Measurements from ENCODE around the gene PXN. TPM values are rescaled to one million over a fixed set of nuclear protein-coding genes. Genes with fewer than 3 reads are reported as not detected.

PXN gene
- total RNA-seq = 197 TPM in 2 replicates

DNA sequence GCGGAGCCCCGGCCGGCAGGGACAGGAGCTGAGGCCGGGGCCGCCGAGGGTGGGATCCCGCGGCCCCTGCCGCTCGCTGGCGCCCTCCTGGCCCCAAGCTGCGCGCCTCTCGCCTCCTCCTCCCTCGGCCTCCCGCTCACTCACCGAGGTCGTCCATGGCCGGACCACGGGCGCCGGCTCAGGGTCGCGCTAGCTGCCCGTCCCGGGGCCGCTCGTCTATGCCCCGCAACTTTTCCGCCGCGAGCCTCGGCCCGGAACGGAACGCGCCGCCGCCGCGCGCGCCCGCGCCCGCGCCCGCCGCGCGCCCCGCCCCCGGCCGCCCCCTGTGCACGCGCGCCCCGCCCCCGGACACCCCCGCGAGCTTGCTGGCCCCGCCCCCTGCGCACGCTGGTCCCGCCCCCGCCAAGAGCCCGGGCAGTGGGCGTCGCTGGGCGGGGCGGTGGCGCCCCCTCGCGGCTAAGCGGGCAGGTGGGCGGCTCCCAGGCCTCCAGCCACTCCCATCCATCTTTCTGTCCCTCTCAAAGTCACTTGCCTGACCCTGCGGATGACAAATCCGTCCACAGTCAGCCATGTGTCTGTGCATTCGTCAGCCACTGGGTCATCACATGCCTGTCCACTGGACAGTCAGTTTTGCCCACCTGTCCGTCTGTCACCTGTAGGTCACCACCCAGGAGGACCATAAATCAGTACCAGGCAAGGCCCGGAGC, at the start of gene PXN:
Gene PXN, minus strand, starts transcription at position 258 of the 707 bp plus-strand sequence. Its CDS starts 101 bp downstream, at position 157.
- intact Hi-C loops (cut with micrococcal nuclease) = loop anchor here (1.0 to 5.0 kb wide), 8 partner anchors 26 to 278 kb away; partner anchors contain the start of genes BICDL1, RAB35, RNU4-2 and RPLP0

DNA sequence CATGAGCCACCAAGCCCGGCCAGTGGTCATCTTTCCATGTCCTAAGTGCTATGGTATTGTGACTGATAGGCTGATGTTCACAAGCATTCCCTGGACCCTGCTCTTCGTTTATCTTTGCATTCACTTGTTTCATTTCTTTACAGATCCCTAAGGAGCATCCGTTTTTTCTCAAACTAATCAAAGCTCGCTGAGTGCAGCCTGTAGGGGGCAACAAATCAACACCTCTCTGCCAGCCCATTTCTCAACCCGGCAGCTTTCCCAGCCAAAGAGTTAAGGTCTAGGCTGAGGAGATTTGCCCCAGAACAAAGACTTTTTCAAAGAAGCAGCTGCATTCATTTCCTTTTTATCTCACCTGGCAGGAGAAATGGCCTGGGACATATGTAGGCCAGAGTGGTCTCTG, 48.7 kb upstream of the PXN start:
- intact Hi-C loops (cut with micrococcal nuclease) = no loop called here

DNA sequence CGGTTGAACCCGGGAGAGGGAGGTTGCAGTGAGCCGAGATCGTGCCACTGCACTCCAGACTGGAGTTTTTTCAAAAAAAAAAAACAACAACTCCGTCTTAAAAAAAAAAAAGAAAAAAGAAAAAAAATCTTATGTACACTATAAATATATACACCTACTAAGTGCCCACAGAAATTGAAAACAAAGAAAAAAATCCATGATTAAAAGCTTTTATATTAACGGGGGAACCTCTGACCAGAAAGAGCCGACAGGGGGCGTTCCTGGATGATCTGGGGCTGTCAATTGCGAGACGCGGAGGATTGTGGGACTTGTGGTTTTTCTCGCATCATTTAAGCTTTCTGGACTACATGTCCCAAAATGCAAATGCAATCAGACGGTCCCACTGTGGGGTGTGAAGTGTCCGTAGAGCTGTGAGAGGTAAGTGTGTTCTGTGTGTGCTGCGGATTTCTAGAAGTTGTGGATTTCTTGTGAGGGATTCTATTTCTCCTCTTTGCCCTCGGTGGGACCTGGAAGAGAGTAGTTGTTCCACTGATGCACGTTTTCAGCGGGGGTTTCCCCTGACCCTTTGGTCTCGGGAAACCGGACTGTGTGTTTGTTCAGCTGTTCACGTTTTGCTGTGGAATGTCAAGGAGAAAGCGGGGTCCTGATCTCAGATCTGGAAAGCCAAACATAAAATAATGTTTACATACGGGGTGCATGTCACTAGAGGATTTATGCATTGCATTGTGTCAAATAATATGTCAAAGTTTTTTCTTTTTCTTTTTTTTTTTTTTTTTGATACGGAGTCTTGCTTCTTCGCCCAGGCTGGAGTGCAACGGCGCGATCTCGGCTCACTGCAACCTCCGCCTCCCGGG, 36.7 kb upstream of the PXN start, which contains the start of gene SIRT4:
Gene SIRT4, plus strand, starts transcription at position 360 of the 854 bp plus-strand sequence. CDS start 1,241 bp downstream, outside the sequence.
- intact Hi-C loops (cut with micrococcal nuclease) = loop anchor here (1.0 kb wide), 8 partner anchors 9 to 167 kb away; partner anchors contain the start of genes PXN, RNU4-1, RPLP0 and SRSF9

DNA sequence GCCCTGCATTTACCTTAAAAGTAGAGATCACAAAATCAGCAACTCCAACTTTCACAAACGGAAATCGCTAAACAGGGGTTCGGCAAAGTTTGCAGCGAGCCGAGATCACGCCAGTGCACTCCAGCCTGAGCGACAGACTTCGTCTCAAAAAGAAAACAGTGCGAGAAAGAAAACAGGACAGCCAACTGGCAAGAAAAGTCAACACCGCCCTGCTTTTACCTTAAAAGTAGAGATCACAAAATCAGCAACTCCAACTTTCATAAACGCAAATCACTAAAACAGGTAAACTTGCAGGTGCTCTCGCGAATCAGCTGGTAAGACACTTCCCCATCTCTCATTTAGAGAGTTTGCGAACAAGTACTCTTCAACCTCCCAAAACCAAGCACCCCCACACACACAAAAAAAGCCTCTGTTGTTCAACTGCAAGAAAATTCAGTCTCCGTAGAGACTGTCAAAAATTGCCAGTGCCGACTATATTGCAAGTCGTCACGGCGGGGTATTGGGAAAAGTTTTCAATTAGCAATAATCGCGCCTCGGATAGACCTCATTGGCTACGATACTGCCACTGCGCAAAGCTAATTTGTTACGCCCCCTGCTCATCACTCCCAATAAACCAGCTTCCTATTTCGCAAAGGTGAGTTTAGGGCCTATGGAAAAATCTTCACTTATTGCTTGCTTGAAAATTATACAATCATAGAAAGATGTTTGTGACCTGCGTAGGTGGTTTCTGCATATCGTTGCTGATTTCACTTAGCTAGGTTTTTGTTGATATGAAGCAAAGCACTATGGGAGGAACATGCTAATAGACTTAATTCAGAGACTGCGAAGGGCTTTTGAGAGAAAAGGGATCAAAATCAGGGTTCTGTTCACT, 27.4 kb upstream of the PXN start, which contains the start of gene RNU4-1:
Gene RNU4-1, minus strand, starts transcription at position 577 of the 871 bp plus-strand sequence.
- intact Hi-C loops (cut with micrococcal nuclease) = loop anchor here (1.0 to 5.0 kb wide), 9 partner anchors 9 to 1109 kb away; partner anchors contain the start of genes COX6A1, MLEC, RNF34 and SIRT4

DNA sequence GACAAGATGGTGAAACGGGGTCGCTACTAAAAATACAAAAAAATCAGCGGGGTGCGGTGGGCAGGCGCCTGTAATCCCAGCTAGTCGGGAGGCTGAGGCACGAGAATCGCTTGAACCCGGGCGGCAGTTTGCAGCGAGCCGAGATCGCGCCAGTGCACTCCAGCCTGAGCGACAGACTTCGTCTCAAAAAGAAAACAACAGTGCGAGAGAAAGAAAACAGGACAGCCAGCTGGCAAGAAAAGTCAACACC, 26.8 kb upstream of the PXN start:
- intact Hi-C loops (cut with micrococcal nuclease) = loop anchor here (1.0 to 5.0 kb wide), 6 partner anchors 32 to 1110 kb away; partner anchors contain the start of genes COX6A1, RNF34 and SPPL3

DNA sequence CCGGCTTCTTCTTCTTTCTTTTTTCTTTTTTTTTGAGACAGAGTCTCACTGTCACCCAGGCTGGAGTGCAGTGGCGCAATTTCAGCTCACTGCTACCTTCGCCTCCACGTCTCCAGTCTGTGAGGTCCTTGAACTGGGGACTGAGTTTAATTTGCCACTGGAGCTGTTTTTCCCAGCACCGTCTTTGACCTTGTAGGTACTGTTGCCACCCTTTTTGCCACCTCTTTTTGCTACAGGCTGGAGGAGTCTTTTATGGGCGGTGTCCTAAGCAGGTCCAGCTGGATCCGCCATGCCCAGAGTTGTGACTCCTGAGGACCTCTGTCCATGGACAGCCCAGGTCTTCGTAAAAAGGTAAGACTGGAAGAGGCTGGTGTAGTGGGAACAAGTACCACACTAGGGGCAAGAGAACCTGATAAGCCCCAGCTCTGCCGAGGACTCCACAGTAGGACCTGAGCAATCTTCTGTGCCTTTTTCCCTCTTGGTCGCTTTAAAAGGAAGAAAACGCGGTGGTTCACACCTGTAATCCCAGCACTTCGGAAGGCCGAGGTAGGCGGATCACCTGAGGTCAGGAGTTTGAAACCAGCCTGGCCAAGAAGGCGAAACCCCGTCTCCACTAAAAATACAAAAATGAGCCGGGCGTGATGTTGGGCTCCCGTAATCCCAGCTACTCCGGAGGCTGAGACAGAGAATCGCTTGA, 25.2 kb upstream of the PXN start:
- intact Hi-C loops (cut with micrococcal nuclease) = loop anchor here (1.0 to 5.0 kb wide), 11 partner anchors 25 to 1112 kb away; partner anchors contain the start of genes BICDL1, PXN, RNF34 and RPLP0

DNA sequence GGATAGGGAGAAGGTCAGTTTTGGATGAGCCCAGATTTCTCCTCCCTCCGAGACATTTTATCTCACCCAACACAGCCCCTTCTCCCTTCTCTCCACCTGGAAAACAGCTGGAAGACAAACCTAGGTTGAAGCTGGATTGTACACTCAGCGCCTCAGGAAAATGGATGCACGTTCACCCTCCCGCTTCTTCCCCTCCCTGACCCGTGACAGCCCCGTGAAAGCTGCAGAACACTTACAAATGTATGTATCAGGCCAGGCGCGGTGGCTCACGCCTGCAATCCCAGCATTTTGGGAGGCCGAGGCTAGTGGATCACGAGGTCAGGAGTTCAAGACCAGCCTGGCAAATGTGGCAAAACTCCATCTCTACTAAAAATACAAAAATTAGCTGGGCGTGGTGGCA, 22.0 kb upstream of the PXN start:
- intact Hi-C loops (cut with micrococcal nuclease) = no loop called here

DNA sequence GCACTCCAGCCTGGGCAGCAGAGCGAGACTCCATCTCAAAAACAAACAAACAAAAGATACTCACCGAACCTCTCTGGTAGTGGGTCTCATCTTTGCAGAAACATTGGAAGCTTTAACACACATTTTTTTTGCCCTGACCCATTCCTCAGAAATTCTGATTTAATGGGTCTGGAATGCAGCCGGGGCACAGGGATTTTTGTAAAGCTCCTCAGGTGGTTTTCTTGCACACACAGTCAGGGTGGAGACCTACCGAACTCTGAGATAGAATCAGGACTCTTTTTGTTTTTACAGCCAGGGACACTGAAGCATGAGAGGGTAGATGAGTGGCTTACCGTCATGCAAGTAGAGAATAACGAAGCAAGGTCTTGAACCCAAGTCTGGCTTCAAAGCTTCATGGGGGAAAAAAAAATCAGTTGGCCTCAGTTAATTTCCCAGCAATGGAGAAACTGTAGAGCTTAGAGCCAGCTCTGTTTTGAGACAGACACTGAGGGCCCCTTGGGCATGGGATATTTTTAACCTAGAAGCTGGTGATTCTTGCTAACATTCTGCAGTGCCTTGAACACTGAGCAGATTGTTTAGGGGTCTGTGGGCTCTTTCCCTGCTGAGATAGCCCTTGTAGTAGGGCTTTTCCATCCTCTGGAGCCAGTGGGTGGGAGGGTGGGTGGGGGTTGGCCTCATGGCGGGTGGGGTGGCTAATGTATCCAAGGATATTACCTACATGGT, 21.4 kb upstream of the PXN start:
- intact Hi-C loops (cut with micrococcal nuclease) = no loop called here

DNA sequence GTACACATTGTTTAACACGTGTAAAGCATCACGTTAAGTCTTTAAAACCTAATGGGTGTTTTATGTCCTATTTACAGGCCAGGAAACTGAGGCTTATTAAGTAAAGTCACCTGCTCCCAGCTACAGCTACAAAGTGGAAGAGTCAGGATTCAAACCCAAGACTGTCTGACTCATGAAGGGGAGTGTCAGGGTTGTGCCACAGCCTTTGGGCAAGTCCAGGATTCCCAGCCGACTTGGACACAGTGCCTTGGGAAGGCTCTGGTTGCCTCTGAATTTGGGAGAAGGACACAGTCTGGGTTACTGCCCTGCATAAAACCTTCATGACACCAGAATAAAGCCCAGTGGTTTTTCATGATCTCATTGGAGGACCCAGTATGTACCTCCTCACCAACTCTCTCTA, 18.9 kb upstream of the PXN start:
- intact Hi-C loops (cut with micrococcal nuclease) = no loop called here

DNA sequence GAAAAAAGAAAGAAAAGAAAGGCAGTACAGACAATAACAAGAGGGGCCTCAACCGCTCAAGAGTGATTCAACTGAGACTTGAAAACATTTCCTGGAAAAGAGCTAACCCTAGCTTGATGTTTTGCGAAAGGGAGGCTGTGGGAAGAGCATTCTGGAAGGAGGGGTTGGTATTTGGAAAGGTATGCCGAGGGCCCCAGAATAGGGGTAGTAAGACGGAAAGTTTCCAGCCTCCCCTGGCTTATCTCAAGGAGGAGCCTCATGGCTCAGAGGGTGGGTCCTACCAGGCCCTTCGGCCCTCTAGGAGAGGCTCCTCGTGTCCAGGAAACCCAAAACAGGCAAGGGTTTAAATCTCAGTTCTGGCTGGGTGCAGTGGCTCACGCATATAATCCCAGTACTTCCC, 17.8 kb upstream of the PXN start:
- intact Hi-C loops (cut with micrococcal nuclease) = no loop called here

DNA sequence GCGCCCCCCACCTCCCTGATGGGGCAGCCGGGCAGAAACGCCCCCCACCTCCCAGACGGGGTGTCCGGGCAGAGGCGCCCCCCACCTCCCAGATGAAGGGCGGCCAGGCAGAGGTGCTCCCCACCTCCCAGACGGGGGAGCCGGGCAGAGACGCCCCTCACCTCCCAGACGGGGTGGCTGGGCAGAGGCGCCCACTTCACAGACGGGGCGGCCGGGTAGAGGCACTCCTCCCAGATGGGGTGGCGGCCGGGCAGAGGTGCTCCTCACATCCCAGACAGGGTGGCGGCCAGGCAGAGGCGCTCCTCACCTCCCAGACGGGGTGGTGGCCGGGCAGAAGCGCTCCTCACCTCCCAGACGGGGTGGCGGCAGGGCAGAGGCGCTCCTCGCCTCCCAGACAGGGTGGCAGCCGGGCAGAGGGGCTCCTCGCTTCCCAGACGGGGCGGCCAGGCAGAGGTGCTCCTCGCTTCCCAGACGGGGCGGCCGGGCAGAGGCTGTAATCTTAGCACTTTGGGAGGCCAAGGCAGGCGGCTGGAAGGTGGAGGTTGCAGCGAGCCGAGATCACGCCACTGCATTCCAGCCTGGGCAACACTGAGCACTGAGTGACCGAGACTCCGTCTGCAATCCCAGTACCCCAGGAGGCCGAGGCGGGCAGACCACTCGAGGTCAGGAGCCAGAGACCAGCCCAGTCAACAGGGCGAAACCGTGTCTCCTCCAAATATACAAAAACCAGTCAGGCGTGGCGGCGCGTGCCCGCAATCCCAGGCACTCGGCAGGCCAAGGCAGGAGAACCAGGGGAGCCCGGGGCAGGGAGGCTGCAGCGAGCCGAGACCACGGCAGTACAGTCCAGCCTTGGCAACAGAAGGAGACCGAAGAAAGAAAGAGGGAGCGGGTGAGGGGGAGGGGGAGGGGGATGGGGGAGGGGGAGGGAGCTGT, 12.9 kb upstream of the PXN start:
- intact Hi-C loops (cut with micrococcal nuclease) = no loop called here

DNA sequence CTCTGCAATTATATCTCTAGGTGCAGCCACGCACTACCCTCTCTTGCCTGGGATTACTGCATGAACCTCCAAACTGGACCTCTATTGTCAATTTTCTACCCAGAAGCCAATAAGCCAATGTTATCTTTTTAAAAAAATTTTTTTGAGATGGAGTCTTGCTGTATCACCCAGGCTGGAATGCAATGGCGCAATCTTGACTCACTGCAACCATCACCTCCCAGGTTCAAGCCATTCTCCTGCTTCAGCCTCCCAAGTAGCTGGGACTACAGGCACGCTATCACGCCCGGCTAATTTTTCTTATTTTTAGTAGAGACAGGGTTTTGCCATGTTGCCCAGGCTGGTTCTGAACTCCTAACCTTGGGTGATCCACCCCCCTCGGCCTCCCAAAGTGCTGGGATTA, 11.2 kb upstream of the PXN start:
- intact Hi-C loops (cut with micrococcal nuclease) = no loop called here

DNA sequence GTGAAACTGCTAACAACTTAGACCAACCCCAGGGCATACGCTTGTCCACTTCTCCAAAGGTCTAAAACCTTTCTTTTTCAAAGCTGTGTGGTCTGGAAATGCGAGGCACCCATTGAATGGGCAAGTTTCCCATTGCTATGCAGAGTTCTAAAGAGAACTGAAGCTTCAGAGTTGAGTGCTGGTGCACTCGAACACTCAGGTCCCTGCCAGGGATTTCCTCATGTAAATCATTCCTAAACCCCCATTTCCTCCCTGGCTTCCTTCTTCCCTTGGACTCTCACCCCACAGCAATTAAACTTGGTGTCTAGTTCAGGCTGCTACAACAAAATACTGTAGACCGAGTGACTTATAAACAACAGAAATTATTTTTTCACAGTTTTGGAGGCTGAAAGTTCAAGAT, 2.2 kb upstream of the PXN start:
- intact Hi-C loops (cut with micrococcal nuclease) = loop anchor here (5.0 kb wide), 1 partner anchor 280 kb away; the partner anchor contains the start of gene BICDL1

DNA sequence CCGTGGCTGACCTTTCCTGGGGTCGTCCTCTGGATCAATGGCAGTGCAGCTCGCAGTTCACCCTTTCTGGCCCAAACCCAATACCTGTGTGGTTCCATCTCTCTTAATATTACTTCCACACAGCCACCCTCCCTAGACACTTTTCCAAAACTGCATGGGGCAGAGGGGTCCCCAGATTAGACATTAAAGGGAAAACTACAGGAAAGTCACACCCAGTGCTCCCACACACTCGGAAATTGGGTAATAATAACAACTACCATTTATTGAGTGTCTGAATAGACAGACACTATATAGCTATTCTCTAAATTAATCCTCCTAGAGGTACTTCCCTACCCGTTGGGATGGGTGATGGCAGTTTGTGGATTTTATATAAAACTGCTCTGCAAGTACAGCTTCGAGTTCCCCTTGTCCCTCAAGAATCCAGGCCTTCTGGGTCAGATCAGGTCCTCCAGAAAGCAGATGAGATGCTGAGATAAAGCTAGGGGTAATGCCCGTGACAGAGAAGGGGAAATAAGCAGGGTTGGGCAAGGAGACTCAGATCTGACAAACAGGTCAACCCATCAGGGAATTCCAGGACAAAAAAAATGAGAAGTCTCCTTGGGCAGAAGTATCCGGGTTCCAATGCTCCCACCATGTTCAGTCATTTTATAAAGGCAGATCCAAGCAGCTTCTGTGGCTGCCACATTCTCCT, 795 bp upstream of the PXN start:
- intact Hi-C loops (cut with micrococcal nuclease) = loop anchor here (5.0 kb wide), 1 partner anchor 279 kb away; the partner anchor contains the start of gene BICDL1

DNA sequence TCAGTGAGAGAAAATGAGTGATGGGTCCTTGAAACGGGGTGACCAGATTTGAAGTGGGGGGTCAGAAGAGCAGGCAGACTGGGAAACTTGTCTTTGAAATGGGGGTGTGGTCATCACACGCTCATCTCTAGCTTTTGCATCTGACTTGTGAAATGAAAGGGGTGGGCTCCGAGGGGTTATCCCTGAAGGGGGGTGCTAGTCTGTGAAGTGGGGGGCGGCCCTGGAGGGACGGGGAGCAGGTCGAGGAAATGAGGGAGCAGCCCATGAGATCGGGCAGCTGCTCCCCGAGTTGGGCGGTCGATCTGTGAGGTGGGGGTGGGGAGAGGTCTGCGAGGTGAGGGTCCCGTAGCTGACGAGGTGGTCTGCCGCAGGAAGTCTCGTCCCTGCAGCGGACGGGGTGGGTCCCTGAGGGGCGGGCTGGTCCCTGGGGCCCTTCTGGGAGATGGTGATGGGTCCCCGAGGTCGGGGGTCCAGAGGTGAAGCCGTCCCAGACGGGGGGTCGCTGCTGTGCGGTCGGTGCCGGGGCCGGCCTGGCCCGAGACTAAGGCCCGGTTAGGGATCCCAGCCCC, 542 bp downstream of the PXN start:
- intact Hi-C loops (cut with micrococcal nuclease) = loop anchor here (1.0 to 5.0 kb wide), 9 partner anchors 13 to 278 kb away; partner anchors contain the start of genes BICDL1, RAB35, RNU4-2 and RPLP0

DNA sequence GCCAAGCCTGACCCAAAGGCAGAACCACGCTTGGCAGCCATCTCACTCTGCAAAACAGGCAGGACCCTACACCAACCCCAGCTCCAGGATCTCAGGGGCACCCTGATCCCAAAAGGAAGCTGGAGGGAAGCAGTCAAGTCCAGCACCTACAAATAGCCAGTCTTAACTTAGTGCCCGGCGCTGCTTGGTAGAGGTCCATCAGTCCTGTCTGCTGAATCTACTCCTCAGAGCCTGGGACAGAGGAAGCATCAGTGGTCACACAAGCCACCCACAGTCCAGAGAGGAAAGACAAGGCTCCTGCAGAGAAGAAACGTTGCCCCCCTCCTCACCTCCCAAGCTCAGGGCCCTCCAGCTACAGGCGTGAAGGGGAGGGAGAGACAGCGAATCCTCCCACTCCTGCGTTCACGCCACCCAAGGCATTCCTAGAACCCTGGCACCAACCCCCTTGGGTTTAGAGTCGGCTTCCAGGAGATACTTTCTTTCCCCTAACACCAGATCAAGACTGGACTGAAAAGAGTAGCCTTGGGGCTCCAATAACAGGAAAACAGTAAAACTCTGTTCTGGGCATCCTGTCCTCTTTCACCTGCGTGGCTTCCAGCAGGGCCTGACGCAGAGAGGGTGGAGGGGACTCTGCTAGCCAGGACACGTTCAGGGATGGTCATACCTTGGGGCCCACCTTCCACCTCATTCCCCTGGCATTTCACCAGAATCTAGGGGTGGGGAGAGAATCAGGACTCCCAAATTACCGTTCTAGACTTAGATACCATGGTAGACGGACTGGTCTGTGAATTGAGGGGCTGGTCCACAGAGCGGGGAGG, 1.2 kb downstream of the PXN start:
- intact Hi-C loops (cut with micrococcal nuclease) = loop anchor here (1.0 to 2.0 kb wide), 3 partner anchors 12 to 147 kb away; partner anchors contain the start of gene RAB35

DNA sequence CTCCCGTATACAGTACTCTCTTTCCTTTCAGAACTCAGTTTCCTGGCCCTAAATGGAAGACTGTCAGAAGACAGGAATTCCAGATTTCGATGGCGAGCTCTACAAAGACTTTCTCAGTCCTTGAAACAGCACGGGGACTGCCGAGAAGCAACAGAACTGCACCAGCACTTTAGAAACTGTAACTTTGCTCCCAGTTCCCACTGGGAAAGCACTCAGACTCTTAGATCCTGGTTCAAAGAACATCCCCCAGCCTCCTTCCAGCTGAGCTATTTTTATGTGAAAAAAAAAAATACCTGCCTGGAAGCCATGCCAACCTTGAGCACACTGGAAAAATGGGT, 1.8 kb downstream of the PXN start:
- intact Hi-C loops (cut with micrococcal nuclease) = loop anchor here (1.0 to 2.0 kb wide), 3 partner anchors 11 to 147 kb away; partner anchors contain the start of gene RAB35

Measured in T-helper 1 cell treated with Interleukin-12 subunit alpha and Interleukin-12 subunit beta and Interleukin-4 antibody, amounts not matched to agents 30 ng/mL and 1 ng/mL, for 36 hours (primary cell).